ENCODE results near the gene CENATAC.
"Not testable (repeated sequence)": the region's sequence is repeated elsewhere in the genome, so short reads cannot be mapped to it uniquely, and the experiment has no call there.

CENATAC gene

GRCh38 chr11:118996926-118997626 is 862 bp upstream of the CENATAC start:
- no peak for FAIRE-seq
- DNase-seq (ENCODE audit: low spot score) = no peak

GRCh38 chr11:118998388-118998717 is 415 bp downstream of the CENATAC start:
- no peak for FAIRE-seq

GRCh38 chr11:118998822-118999221 is 884 bp downstream of the CENATAC start:
- FAIRE-seq (peak; percentile 84), DNase-seq (ENCODE audit: low spot score) (peak; percentile 75)

More at GRCh38 chr11:118998388-118998717, 415 bp downstream of the CENATAC start:
- DNase-seq (ENCODE audit: low spot score) = no peak

GRCh38 chr11:119000906-119001305 is 3.0 kb downstream of the CENATAC start:
- DNase-seq (ENCODE audit: low spot score) (peak; percentile 23), FAIRE-seq (no peak)

GRCh38 chr11:119006656-119007055 is 8.7 kb downstream of the CENATAC start:
- DNase-seq (ENCODE audit: low spot score) = no peak
- FAIRE-seq = no peak

- FAIRE-seq = no peak
- DNase-seq (ENCODE audit: low spot score) = no peak
Observed at GRCh38 chr11:119011476-119012053, 13.6 kb downstream of the CENATAC start.

GRCh38 chr11:119012629-119013170 is 14.8 kb downstream of the CENATAC start:
- no peak for DNase-seq (ENCODE audit: low spot score)
- no peak for FAIRE-seq

GRCh38 chr11:119014209-119014924 is 16.4 kb downstream of the CENATAC start:
- DNase-seq (ENCODE audit: low spot score) (no peak), FAIRE-seq (no peak)

- DNase-seq (ENCODE audit: low spot score) (no peak), FAIRE-seq (no peak)
Observed at GRCh38 chr11:119015054-119015611, 17.2 kb downstream of the CENATAC start.

GRCh38 chr11:119016216-119017009 is 18.5 kb downstream of the CENATAC start:
- DNase-seq (ENCODE audit: low spot score) = no peak
- no peak for FAIRE-seq

- FAIRE-seq; DNase-seq (ENCODE audit: low spot score): not testable (repeated sequence)
Observed at GRCh38 chr11:119017377-119017776, 19.4 kb downstream of the CENATAC start.

GRCh38 chr11:119018074-119018938 is 20.4 kb downstream of the CENATAC start, which contains the start of the genes RPS25 and TRAPPC4:
Gene RPS25 (minus strand): TSS chr11:119018343. CDS start chr11:119018284, 59 bp downstream.
Gene TRAPPC4 (plus strand): TSS chr11:119018766. CDS start chr11:119018796, 30 bp downstream.
- DNase-seq (ENCODE audit: low spot score) (peak; percentile 88), FAIRE-seq (peak; percentile 34)

GRCh38 chr11:119019996-119020395 is 22.1 kb downstream of the CENATAC start:
- no peak for DNase-seq (ENCODE audit: low spot score)
- FAIRE-seq = no peak

GRCh38 chr11:119021631-119022030 is 23.7 kb downstream of the CENATAC start:
- no peak for DNase-seq (ENCODE audit: low spot score)
- FAIRE-seq = no peak

- DNase-seq (ENCODE audit: low spot score) (no peak), FAIRE-seq (no peak)
Observed at GRCh38 chr11:119023741-119024140, 25.8 kb downstream of the CENATAC start.

GRCh38 chr11:119024430-119025098 is 26.6 kb downstream of the CENATAC start:
- no peak for FAIRE-seq

GRCh38 chr11:119025099-119025473 is 27.1 kb downstream of the CENATAC start:
- no peak for FAIRE-seq

More at GRCh38 chr11:119024430-119025098, 26.6 kb downstream of the CENATAC start:
- no peak for DNase-seq (ENCODE audit: low spot score)

GRCh38 chr11:119025541-119025940 is 27.6 kb downstream of the CENATAC start:
- DNase-seq (ENCODE audit: low spot score) (no peak), FAIRE-seq (no peak)

More at GRCh38 chr11:119025099-119025473, 27.1 kb downstream of the CENATAC start:
- no peak for DNase-seq (ENCODE audit: low spot score)

Data from RCC 7860 (cell line).